Measurements from ENCODE around the gene CPA5. TPM values are rescaled to one million over a fixed set of nuclear protein-coding genes. Genes with fewer than 3 reads are reported as not detected.
"Not testable (repeated sequence)": the region's sequence is repeated elsewhere in the genome, so short reads cannot be mapped to it uniquely, and the experiment has no call there.

Gene CPA5
- total RNA-seq, 1 donor from 2014 or later = not detected

DNA sequence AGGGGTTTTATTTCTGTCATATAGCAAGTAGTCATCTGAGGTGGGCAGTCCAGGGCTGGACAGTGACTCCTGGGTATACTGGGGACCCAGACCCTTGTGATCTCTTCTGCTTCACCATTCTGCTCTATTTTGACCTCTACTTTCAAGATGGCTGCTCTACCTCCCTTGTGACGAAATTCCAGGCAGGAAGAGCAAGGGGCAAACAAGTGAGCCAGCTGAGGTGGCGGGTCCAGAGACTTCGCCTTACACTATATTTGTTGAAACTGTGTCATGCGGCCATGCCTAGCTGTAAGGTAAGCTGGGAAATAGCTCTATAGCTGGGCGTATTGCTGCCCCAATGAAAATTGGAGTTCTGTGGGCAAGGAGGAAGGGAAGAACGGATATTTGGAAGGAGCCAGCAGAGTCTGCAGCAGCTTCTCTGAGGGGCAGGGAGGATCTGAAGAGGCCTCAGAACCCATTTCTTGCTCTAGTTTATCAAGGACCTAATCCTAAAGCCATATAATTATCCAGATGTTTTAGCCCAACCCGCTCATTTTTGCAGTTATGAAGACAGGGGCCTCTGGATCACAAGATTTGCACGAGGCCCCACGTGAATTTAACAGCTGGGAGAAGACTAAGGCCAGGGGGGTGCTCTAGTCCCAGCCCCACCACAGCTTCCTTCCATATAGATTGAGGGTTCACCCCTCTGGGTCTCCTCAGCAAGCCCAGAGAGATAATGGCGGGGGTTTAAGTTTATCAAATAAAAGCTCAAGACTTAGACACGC is 28.0 kb downstream of the CPA5 start:
- intact Hi-C loops (cut with micrococcal nuclease) = no loop called here
- Mint-ChIP-seq H3K4me1 (no peaks in the 10 kb centered on the region), H3K27me3 (no peaks in the 10 kb centered on the region), H3K27ac (no peak overlapping the region), H3K36me3 (ENCODE audit: low read depth) (no peaks in the 10 kb centered on the region), H3K9me3 (peaks cover 12% of the 10 kb centered on the region), H3K4me3 (no peak overlapping the region)
- TF ChIP-seq, protein P1, sequence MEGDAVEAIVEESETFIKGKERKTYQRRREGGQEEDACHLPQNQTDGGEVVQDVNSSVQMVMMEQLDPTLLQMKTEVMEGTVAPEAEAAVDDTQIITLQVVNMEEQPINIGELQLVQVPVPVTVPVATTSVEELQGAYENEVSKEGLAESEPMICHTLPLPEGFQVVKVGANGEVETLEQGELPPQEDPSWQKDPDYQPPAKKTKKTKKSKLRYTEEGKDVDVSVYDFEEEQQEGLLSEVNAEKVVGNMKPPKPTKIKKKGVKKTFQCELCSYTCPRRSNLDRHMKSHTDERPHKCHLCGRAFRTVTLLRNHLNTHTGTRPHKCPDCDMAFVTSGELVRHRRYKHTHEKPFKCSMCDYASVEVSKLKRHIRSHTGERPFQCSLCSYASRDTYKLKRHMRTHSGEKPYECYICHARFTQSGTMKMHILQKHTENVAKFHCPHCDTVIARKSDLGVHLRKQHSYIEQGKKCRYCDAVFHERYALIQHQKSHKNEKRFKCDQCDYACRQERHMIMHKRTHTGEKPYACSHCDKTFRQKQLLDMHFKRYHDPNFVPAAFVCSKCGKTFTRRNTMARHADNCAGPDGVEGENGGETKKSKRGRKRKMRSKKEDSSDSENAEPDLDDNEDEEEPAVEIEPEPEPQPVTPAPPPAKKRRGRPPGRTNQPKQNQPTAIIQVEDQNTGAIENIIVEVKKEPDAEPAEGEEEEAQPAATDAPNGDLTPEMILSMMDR (IDR thresholded peaks at IDR 0.05) = no peak
- ChIA-PET POLR2A (no interaction called here), CTCF (no interaction called here)
- DNase-seq (no peak), ATAC-seq (ENCODE audit: low read depth) (no peak)

DNA sequence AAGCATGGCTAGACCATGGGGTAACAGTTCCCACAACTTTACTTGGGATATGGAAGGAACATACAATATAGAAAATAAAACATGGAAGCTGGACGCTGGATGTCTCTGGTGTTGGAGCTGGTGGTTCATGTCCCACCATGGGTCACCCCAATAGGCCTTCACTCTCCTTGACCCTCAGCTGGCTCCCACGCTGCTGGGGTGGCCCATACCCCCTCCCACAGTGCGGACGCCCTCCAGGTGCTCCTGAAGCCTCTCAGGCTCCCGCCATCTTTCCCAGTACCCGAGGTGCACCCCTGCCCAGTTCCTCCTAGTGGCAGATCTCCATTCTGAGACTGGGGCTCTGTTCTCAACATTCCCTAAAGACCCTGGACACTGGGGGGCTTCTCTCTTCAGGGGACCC is 29.9 kb downstream of the CPA5 start:
- no peaks in the 10 kb centered on the region for H3K4me1 Mint-ChIP-seq
- no peaks in the 10 kb centered on the region for H3K36me3 Mint-ChIP-seq (ENCODE audit: low read depth)
- ATAC-seq (ENCODE audit: low read depth) = no peak
- no peaks in the 10 kb centered on the region for H3K27me3 Mint-ChIP-seq
- H3K9me3 Mint-ChIP-seq = peaks cover 12% of the 10 kb centered on the region
- DNase-seq = no peak
- no peak overlapping the region for H3K27ac Mint-ChIP-seq
- CTCF ChIA-PET = no interaction called here
- TF ChIP-seq, protein P1 (IDR thresholded peaks at IDR 0.05) = no peak
- POLR2A ChIA-PET = no interaction called here
- no peak overlapping the region for H3K4me3 Mint-ChIP-seq
- intact Hi-C loops (cut with micrococcal nuclease) = no loop called here

DNA sequence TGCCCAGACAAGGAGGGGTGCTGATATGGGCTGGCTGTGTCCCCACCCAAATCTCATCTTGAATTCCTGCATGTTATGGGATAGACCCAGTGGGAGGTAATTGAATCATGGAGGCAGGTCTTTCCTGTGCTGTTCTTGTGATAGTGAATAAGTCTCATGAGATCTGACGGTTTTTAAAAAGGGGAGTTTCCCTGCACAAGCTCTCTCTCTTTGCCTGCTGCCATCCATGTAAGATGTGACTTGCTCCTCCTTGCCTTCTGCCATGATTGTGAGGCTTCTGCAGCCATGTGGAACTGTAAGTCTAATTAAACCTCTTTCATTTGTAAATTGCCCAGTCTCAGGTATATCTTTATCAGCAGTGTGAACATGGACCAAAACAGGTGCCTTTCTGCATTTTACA is 31.8 kb downstream of the CPA5 start:
- H3K27me3 Mint-ChIP-seq; CTCF ChIA-PET; H3K4me3 Mint-ChIP-seq; POLR2A ChIA-PET; ATAC-seq (ENCODE audit: low read depth); H3K4me1 Mint-ChIP-seq; H3K27ac Mint-ChIP-seq; intact Hi-C loops (cut with micrococcal nuclease); DNase-seq; H3K36me3 Mint-ChIP-seq (ENCODE audit: low read depth): not testable (repeated sequence)
- H3K9me3 Mint-ChIP-seq = peaks cover 12% of the 10 kb centered on the region

DNA sequence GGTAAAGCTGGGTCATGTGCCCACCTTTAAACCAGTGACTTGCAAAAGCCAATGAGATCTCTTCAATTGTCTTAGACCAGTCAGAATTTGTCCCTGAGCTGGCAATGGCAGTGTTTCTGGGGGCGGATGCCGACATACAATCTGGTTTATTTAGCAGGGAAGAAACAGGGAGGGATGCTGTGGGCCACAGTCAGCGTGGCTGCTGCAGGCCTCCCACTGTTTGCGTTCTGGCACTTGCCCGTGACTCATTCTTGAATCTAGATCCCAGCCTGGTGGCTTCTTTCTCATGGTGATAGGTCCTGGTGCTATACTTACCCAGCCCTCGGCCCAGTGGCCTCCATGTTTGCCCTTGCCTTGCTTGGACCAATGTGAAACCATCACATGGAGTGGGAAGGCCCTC is 32.6 kb downstream of the CPA5 start:
- no peaks in the 10 kb centered on the region for H3K36me3 Mint-ChIP-seq (ENCODE audit: low read depth)
- TF ChIP-seq, protein P1 (IDR thresholded peaks at IDR 0.05) = no peak
- no peaks in the 10 kb centered on the region for H3K4me1 Mint-ChIP-seq
- POLR2A ChIA-PET = no interaction called here
- no peak for ATAC-seq (ENCODE audit: low read depth)
- H3K9me3 Mint-ChIP-seq = peaks cover 12% of the 10 kb centered on the region
- CTCF ChIA-PET = no interaction called here
- no peak overlapping the region for H3K4me3 Mint-ChIP-seq
- no peak overlapping the region for H3K27ac Mint-ChIP-seq
- H3K27me3 Mint-ChIP-seq = no peaks in the 10 kb centered on the region
- no peak for DNase-seq
- intact Hi-C loops (cut with micrococcal nuclease) = no loop called here

DNA sequence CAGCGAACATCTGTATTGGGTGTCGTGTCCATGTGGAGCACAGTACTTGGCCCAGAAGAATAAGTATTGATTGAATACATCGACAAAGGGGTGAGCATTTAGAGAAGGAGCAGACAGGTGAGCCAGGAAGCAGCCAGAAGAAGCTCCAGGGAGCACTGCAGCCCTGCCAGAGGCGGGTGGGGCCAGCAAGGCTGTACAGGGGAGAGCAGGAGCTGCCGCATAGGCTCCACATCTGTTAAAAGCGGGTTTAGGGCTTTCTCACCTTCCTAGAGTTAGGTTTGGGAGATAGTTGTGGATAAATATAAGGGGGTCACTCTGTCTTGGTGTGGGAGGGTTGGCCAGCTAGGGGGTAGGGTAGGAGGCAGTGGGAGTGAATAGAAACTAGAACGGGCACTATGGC is 34.4 kb downstream of the CPA5 start:
- ChIA-PET CTCF (no interaction called here), POLR2A (no interaction called here)
- ATAC-seq (ENCODE audit: low read depth) (no peak), DNase-seq (no peak)
- Mint-ChIP-seq H3K27ac (no peak overlapping the region), H3K4me3 (no peak overlapping the region), H3K4me1 (no peaks in the 10 kb centered on the region), H3K36me3 (ENCODE audit: low read depth) (no peaks in the 10 kb centered on the region), H3K9me3 (peaks cover 12% of the 10 kb centered on the region), H3K27me3 (no peaks in the 10 kb centered on the region)
- intact Hi-C loops (cut with micrococcal nuclease) = no loop called here
- TF ChIP-seq, protein P1 (IDR thresholded peaks at IDR 0.05) = no peak

DNA sequence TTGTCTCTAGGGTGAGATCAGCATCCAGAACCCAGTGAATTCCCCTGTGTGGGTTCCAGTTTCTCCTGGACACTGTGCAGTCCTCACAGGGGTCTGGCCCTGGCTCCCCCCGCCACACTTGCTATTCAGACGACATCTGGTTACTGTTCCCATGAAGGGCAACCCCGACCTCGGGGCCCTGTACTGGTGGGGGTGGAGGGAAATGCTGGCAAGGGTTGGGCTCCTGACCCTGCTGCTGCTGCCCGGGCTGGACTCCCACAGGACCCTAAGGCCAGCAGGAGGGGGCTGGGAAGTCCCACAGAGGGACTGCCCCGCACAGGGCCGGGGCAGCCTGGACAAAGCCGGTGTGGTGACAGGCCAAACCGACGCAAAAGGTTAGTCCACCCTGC is 34.9 kb downstream of the CPA5 start:
- no peak overlapping the region for H3K27ac Mint-ChIP-seq

More for the DNA sequence above, 34.9 kb downstream of the CPA5 start:
- intact Hi-C loops (cut with micrococcal nuclease) = no loop called here
- ChIA-PET CTCF (no interaction called here), POLR2A (no interaction called here)
- TF ChIP-seq, protein P1 (IDR thresholded peaks at IDR 0.05) = no peak
- no peaks in the 10 kb centered on the region for H3K27me3 Mint-ChIP-seq
- peaks cover 12% of the 10 kb centered on the region for H3K9me3 Mint-ChIP-seq
- ATAC-seq (ENCODE audit: low read depth) = no peak
- H3K4me3 Mint-ChIP-seq = no peak overlapping the region
- no peaks in the 10 kb centered on the region for H3K4me1 Mint-ChIP-seq
- no peak for DNase-seq
- no peaks in the 10 kb centered on the region for H3K36me3 Mint-ChIP-seq (ENCODE audit: low read depth)

Data from activated B cell treated with CpG ODN at 0.5 μM for 24 hours (primary cell).